ENCODE measurements around the gene C21orf58. TPM values are rescaled to one million over a fixed set of nuclear protein-coding genes. Genes with fewer than 3 reads are reported as not detected.

The C21orf58 gene
- total RNA-seq, 1 experiment from 2014 or later = 12.7 TPM

DNA sequence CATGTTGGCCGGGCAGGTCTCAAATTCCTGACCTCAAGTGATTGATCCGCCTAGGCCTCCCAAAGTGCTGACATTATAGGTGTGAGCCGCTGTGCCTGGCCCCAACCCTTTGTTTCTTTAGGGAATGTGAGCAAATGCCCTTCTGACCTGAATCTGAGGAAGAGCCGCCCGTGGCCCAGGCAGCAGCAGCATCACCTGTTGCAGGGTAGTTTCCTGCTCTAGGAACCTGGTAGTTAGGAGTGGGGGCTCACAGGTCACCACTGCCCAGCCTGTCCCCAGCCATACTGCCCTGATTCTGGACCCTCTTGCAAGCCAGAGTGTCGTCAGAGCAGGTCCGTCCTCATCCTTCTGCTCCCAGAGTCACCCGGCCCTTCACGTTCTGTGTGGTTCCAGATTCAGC is 24.5 kb downstream of the C21orf58 start:
- Histone ChIP-seq H3K9me3 (ENCODE audit: control insufficient read depth, insufficient read depth, low read depth, low read length) (no peaks in the 10 kb centered on the region), H3K36me3 (ENCODE audit: control insufficient read depth, insufficient read depth, low read length) (no peaks in the 10 kb centered on the region), H3K4me1 (ENCODE audit: control insufficient read depth, insufficient read depth, low read length) (peaks cover 5% of the 10 kb centered on the region), H3K4me3 (ENCODE audit: low read depth in 2 of 2, low read length in 2 of 2) (no peak overlapping the region), H3K27me3 (ENCODE audit: control insufficient read depth, insufficient read depth, low read length) (no peaks in the 10 kb centered on the region), H3K27ac (ENCODE audit: low read length) (no peak overlapping the region)
- no peak for TF ChIP-seq SIN3A (IDR thresholded peaks at IDR 0.05; ENCODE audit: borderline replicate concordance, insufficient read depth, low read depth, low read length)
- ATAC-seq (no peak), DNase-seq (ENCODE audit: low read depth, low spot score) (no peak)
- ChIA-PET CTCF (no interaction called here), POLR2A (no interaction called here)
- intact Hi-C loops (cut with micrococcal nuclease; ENCODE audit: unreplicated experiment) (no loop called here), in situ Hi-C loops (cut with HindIII; ENCODE audit: low pct_unique_long_range_greater_than_20kb, low sequenced_read_pairs) (no loop called here)
- BruUV-seq (replicated peaks) = no TSS peak

DNA sequence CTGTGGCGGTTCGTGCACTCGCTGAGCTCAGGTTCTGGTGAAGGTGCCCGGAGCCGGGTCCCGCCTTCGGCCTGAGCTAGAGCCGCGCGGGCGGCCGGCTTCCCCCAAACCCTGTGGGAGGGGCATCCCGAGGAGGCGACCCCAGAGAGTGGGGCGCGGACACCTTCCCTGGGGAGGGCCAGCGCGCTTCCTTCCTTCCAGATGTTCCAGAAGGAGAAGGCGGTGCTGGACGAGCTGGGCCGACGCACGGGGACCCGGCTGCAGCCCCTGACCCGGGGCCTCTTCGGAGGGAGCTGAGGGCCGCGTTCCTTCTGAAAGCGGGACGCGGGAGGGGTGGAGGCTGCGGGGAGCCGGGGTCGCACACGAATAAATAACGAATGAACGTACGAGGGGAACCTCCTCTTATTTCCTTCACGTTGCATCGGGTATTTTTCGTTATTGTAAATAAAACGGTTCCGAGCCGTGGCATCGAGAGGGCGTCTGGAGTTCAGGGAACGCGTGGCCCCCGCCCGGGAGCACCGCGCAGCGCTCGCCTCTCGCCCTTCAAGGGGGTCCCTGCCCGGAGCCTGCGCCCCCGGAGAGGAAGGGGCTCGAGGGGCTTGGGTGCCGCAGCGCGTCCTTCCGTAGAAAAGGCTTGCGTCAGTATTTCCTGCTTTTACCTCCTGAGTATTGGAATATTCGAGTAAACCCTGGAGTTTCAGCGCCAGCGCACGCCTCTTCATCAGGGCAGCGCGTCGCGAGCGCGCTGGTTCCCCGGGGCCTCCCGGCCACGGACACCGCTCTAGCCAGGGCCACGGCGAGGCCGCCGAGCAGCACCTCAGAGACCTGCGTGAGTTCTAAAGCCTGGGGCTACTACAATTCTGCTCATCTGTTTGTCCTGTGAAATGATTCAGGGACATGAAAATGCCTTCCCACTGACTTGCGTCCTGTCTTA is 26.1 kb downstream of the C21orf58 start:
- in situ Hi-C loops (cut with HindIII; ENCODE audit: low pct_unique_long_range_greater_than_20kb, low sequenced_read_pairs) (no loop called here), intact Hi-C loops (cut with micrococcal nuclease; ENCODE audit: unreplicated experiment) (no loop called here)
- no TSS peak for BruUV-seq (replicated peaks)

More for the DNA sequence above, 26.1 kb downstream of the C21orf58 start:
- no peaks in the 10 kb centered on the region; the same call in 1 of the 2 replicates for H3K9me3 ChIP-seq (ENCODE audit: control insufficient read depth, insufficient read depth, low read depth, low read length)
- peaks cover 5% of the 10 kb centered on the region for H3K4me1 ChIP-seq (ENCODE audit: control insufficient read depth, insufficient read depth, low read length)
- no peak for TF ChIP-seq TCF7L2 (IDR thresholded peaks at IDR 0.05; ENCODE audit: low read depth, low read length)
- TF ChIP-seq SIN3A (IDR thresholded peaks at IDR 0.05; ENCODE audit: borderline replicate concordance, insufficient read depth, low read depth, low read length) = no peak
- no peak for TF ChIP-seq POLR2AphosphoS5 (IDR thresholded peaks at IDR 0.05; ENCODE audit: low read depth, low read length)
- TF ChIP-seq REST (IDR thresholded peaks at IDR 0.05; ENCODE audit: insufficient read depth in 1 of 2, low read depth in 2 of 2, low read length in 1 of 2) = no peak
- TF ChIP-seq, protein P1, sequence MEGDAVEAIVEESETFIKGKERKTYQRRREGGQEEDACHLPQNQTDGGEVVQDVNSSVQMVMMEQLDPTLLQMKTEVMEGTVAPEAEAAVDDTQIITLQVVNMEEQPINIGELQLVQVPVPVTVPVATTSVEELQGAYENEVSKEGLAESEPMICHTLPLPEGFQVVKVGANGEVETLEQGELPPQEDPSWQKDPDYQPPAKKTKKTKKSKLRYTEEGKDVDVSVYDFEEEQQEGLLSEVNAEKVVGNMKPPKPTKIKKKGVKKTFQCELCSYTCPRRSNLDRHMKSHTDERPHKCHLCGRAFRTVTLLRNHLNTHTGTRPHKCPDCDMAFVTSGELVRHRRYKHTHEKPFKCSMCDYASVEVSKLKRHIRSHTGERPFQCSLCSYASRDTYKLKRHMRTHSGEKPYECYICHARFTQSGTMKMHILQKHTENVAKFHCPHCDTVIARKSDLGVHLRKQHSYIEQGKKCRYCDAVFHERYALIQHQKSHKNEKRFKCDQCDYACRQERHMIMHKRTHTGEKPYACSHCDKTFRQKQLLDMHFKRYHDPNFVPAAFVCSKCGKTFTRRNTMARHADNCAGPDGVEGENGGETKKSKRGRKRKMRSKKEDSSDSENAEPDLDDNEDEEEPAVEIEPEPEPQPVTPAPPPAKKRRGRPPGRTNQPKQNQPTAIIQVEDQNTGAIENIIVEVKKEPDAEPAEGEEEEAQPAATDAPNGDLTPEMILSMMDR (IDR thresholded peaks at IDR 0.05) = no peak
- CTCF ChIA-PET = no interaction called here
- POLR2A ChIA-PET = no interaction called here
- no peak for ATAC-seq
- no peak overlapping the region for H3K27ac ChIP-seq (ENCODE audit: low read length)
- no peaks in the 10 kb centered on the region for H3K27me3 ChIP-seq (ENCODE audit: control insufficient read depth, insufficient read depth, low read length)
- DNase-seq (ENCODE audit: low read depth, low spot score) = no peak
- H3K36me3 ChIP-seq (ENCODE audit: control insufficient read depth, insufficient read depth, low read length) = no peaks in the 10 kb centered on the region
- H3K4me3 ChIP-seq (ENCODE audit: low read depth in 2 of 2, low read length in 2 of 2) = no peak overlapping the region

Measured in Panc1 (cell line).